GM12878 (cell line): ENCODE results near the gene ADAMTS1. TPM values are rescaled to one million over a fixed set of nuclear protein-coding genes. Genes with fewer than 3 reads are reported as not detected.

ENCODE experiments used
- ATAC-seq: fragments of 200-7000 bp; cut with Tn5 transposase; 3 replicates; pipeline ENCODE4 v1.9.1; 2020; ENCODE audit warnings: mild to moderate bottlenecking, moderate library complexity
- BruUV-seq: library from RNA; stranded (reverse); fragments of 400-500 nt; replicated peaks from 2 replicates; lab custom pipeline; 2021; lab: Mats Ljungman, UMichigan
- CTCF ChIA-PET: fragments of 300-600 bp; sonication (Branson Sonifier 250); formaldehyde crosslinking; extraction: SDS; loops from one replicate; lab custom pipeline; 2021; ENCODE audit warnings: inconsistent platforms; lab: Yijun Ruan, JAX
- POLR2A ChIA-PET: fragments of 350-600 bp; formaldehyde crosslinking; extraction: SDS; loops from one replicate; lab custom pipeline; 2021; ENCODE audit warnings: inconsistent platforms; lab: Charles Lee
- RAD21 ChIA-PET: fragments of 300-600 bp; sonication (Branson Sonifier 250); formaldehyde crosslinking; loops from one replicate; lab custom pipeline; 2023; ENCODE audit warnings: antibody characterized with exemption; ENCODE audit not compliant: unreplicated experiment; lab: Charles Lee
- SMC1A ChIA-PET: fragments of 300-600 bp; sonication (Branson Sonifier 250); formaldehyde crosslinking; loops from one replicate; lab custom pipeline; 2023; ENCODE audit not compliant: unreplicated experiment, uncharacterized antibody; lab: Charles Lee
- DNase-seq: peaks from one replicate; pipeline ENCODE4 v3.0.0-alpha.2; 2011; ENCODE audit warnings: low read depth, low spot score
- FAIRE-seq: peaks from 3 replicates; lab custom pipeline; 2011; peaks lifted over from hg19 to GRCh38; lab: Jason Lieb, UNC
- H2AFZ ChIP-seq: 2 replicates; pipeline ENCODE4 v1.6.0; 2011; ENCODE audit warnings: low read depth, low read length, control low read depth; ENCODE audit not compliant: control insufficient read depth
- H3K27ac ChIP-seq: 2 replicates; pipeline ENCODE4 v1.5.1; 2011; ENCODE audit warnings: control low read depth; ENCODE audit not compliant: control insufficient read depth, insufficient read depth
- H3K27me3 ChIP-seq, 2 experiments: replicated peaks in 1 of 2; 2 replicates each; pipeline versions ENCODE4 v1.6.0 to v1.6.1; 2011; ENCODE audit warnings: low read length in 1 of 2; ENCODE audit not compliant: control insufficient read depth in 2 of 2, insufficient read depth in 2 of 2
- H3K36me3 ChIP-seq, 2 experiments: 2 replicates each; pipeline ENCODE4 v1.5.1; 2011; ENCODE audit warnings: low read length in 1 of 2; ENCODE audit not compliant: control insufficient read depth in 2 of 2, insufficient read depth in 2 of 2
- H3K4me1 ChIP-seq: 2 replicates; pipeline ENCODE4 v1.6.1; 2011; ENCODE audit warnings: mild to moderate bottlenecking, low read length, moderate library complexity, mixed read lengths; ENCODE audit not compliant: control insufficient read depth, insufficient read depth
- H3K4me2 ChIP-seq: 2 replicates; pipeline ENCODE4 v1.6.0; 2011; ENCODE audit warnings: control low read depth; ENCODE audit not compliant: control insufficient read depth, insufficient read depth
- H3K4me3 ChIP-seq: fragments of 200-600 bp; sonication (generic); 2 replicates; pipeline ENCODE4 v1.5.1; 2016
- H3K79me2 ChIP-seq: 2 replicates; pipeline ENCODE4 v1.6.0; 2011; ENCODE audit warnings: low read length; ENCODE audit not compliant: control insufficient read depth, insufficient read depth
- H3K9ac ChIP-seq: 2 replicates; pipeline ENCODE4 v1.8.0; 2011; ENCODE audit warnings: low read length, control low read depth, mixed read lengths; ENCODE audit not compliant: control insufficient read depth, insufficient read depth
- H3K9me3 ChIP-seq: replicated peaks from 3 replicates; pipeline ENCODE4 v1.5.1; 2011; ENCODE audit warnings: mild to moderate bottlenecking, low read length; ENCODE audit not compliant: control insufficient read depth, insufficient read depth
- H4K20me1 ChIP-seq: 2 replicates; pipeline ENCODE4 v1.6.0; 2011; ENCODE audit not compliant: control insufficient read depth, insufficient read depth
- BCL11A ChIP-seq: IDR thresholded peaks from 2 replicates; pipeline ENCODE4 v1.6.1; 2011; ENCODE audit warnings: low read depth, low read length
- CBFB ChIP-seq: IDR thresholded peaks from 2 replicates; pipeline ENCODE4 v1.6.1; 2016; ENCODE audit warnings: antibody characterized with exemption, low read depth
- CHD1 ChIP-seq: IDR thresholded peaks from 2 replicates; pipeline ENCODE4 v1.6.1; 2012; ENCODE audit warnings: low read depth, low read length, improper control_type of control experiment
- HDAC2 ChIP-seq: fragments of 200-600 bp; sonication (generic); IDR thresholded peaks from 2 replicates; pipeline ENCODE4 v1.6.1; 2017
- JUND ChIP-seq: IDR thresholded peaks from 2 replicates; pipeline ENCODE4 v1.6.1; 2012; ENCODE audit warnings: low read depth, mild to moderate bottlenecking, low read length, improper control_type of control experiment, moderate library complexity
- RB1 ChIP-seq: fragments of 450-650 bp; formaldehyde crosslinking; IDR thresholded peaks from 2 replicates; pipeline ENCODE4 v1.6.1; 2017; ENCODE audit warnings: mild to moderate bottlenecking, borderline replicate concordance
- RFX5 ChIP-seq: IDR thresholded peaks from 2 replicates; pipeline ENCODE4 v1.6.1; 2011; ENCODE audit warnings: low read depth, low read length, improper control_type of control experiment
- SMARCA5 ChIP-seq: fragments of 450-650 bp; IDR thresholded peaks from 2 replicates; pipeline ENCODE4 v1.6.1; 2017; ENCODE audit warnings: mild to moderate bottlenecking
- TARDBP ChIP-seq: IDR thresholded peaks from 2 replicates; pipeline ENCODE4 v1.6.1; 2016; ENCODE audit warnings: borderline replicate concordance
- TBL1XR1 ChIP-seq: IDR thresholded peaks from 2 replicates; pipeline ENCODE4 v1.6.1; 2012; ENCODE audit warnings: low read depth, low read length, improper control_type of control experiment
- TCF12 ChIP-seq: IDR thresholded peaks from 2 replicates; pipeline ENCODE4 v1.6.1; 2011; ENCODE audit warnings: low read depth, mild to moderate bottlenecking, low read length
- TCF3 ChIP-seq: IDR thresholded peaks from 2 replicates; pipeline ENCODE4 v1.6.1; 2012; ENCODE audit warnings: low read depth, mild to moderate bottlenecking, low read length, borderline replicate concordance; ENCODE audit not compliant: insufficient read depth
- WGBS: methylation state at CpG from one replicate; pipeline ENCODE4 v1.1.6; 2016; ENCODE audit warnings: low lambda C conversion rate; ENCODE audit not compliant: insufficient replicate concordance, insufficient coverage; ENCODE audit errors: missing lambda C conversion rate; 5-methylcytosine and 5-hydroxymethylcytosine counted together
- in situ Hi-C: fragments of 300-500 bp; cut with MboI; formaldehyde crosslinking; loops from 9 replicates; pipeline ENCODE4 v1.14.3; 2018; ENCODE audit warnings: mixed read lengths
- intact Hi-C: fragments of 100-400 bp; cut with micrococcal nuclease; formaldehyde crosslinking; loops from one replicate; pipeline ENCODE4 v1.14.2; 2022; ENCODE audit not compliant: unreplicated experiment
- polyA plus RNA-seq, 11 experiments: library from polyadenylated mRNA; depleted of rRNA in 4 of 11; unstranded in 6 of 11; stranded (reverse) in 5 of 11; fragments of >200 nt; fragmentation: Nextera tagmentation in 4 of 11; fragmentation: Illumina TruSeq in 1 of 11; extraction: Ambion mirVana in 4 of 11; extraction: Trizol in 1 of 11; gene quantifications; 1 replicate in 1 of 11; 2 replicates in 10 of 11; pipeline versions ENCODE4 v1.2.1 to v1.2.3, GENCODE V29; 2011 to 2016; ENCODE audit warnings: inconsistent platforms in 2 of 11, missing spikeins in 2 of 11, low read depth in 1 of 11
- total RNA-seq, 4 experiments: library from RNA; depleted of rRNA in 3 of 4; stranded (reverse); fragments of >200 nt in 3 of 4; fragmentation: Illumina TruSeq in 1 of 4; extraction: Trizol in 1 of 4; gene quantifications; 2 replicates each; pipeline versions ENCODE4 v1.2.1 to v1.2.3, GENCODE V29; 2013 to 2021
- TF ChIP-seq, protein P1 (sequence below): IDR thresholded peaks from 2 replicates; pipeline ENCODE4 v1.6.1; 2011; ENCODE audit warnings: low read depth, mild to moderate bottlenecking, low read length, moderate library complexity, borderline replicate concordance; ENCODE audit errors: extremely low read depth
- TF ChIP-seq, protein P2 (sequence below): IDR thresholded peaks from 2 replicates; pipeline ENCODE4 v1.6.1; 2012; ENCODE audit warnings: low read depth, low read length, improper control_type of control experiment
- TF ChIP-seq, protein P3 (sequence below): fragments of 150-350 bp; IDR thresholded peaks from 2 replicates; pipeline ENCODE4 v1.6.1; 2014; ENCODE audit warnings: mild to moderate bottlenecking, low read depth, low read length

The ADAMTS1 gene
- total and polyA plus RNA-seq, 10 of the 15 experiments (the other 5 are each of a cell fraction or from before 2014, with no cell fraction given): 0.06 to 0.21 (median 0.08) TPM; not detected in 6

DNA sequence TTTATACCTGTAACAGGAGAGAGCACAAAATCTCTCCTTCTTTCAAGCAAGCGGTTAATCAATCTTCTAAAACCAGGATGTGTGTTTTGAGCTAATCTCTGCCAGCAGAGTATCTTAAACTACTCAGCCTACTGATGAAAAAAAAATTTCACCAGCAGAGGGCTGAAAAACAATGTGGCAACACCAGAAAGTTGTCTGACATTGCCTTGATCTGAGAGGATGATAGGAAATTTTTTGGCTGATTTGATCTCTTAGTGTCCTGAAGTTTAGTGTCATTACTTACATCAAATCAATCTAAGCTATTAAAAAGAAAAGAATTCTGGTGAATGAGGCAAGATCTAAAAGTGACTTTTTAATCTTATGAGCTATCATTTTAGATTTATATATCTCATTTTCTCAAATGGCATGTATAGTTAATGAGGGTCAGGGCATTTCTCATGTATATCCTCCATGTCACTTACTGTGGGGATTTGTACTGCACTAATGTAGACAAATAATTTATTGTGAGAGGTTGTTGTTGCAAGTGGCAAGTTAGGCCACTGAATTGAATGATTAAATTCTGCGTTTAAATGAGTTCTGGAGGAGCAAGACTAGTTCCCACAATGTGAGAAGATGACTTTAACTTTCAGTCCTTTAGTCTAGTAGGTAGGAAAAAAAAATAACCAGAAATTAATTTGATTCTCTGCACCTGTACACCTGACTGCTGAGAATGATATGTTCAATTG, 10.9 kb downstream of the ADAMTS1 start:
- DNase-seq (no peak), FAIRE-seq (no peak), ATAC-seq (no peak)
- RAD21 ChIA-PET: no interaction called here
- no peak for TF ChIP-seq TCF12
- TF ChIP-seq HDAC2: no peak
- no peak for TF ChIP-seq BCL11A
- TF ChIP-seq RFX5: no peak
- no peak for TF ChIP-seq TARDBP
- no peak for TF ChIP-seq CHD1
- no peak for TF ChIP-seq SMARCA5
- TF ChIP-seq, protein P1, sequence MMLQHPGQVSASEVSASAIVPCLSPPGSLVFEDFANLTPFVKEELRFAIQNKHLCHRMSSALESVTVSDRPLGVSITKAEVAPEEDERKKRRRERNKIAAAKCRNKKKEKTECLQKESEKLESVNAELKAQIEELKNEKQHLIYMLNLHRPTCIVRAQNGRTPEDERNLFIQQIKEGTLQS: no peak
- intact Hi-C loops (no loop called here), in situ Hi-C loops (no loop called here)
- Histone ChIP-seq H3K4me1 (no peaks in the 10 kb centered on the region), H3K9me3 (no peaks in the 10 kb centered on the region; the same call in 2 of the 3 replicates), H2AFZ (no peak overlapping the region), H3K4me2 (no peak overlapping the region), H3K27me3 (no peaks in the 10 kb centered on the region), H3K79me2 (no peaks in the 10 kb centered on the region), H4K20me1 (no peaks in the 10 kb centered on the region), H3K36me3 (no peaks in the 10 kb centered on the region), H3K4me3 (no peak overlapping the region), H3K9ac (no peak overlapping the region), H3K27ac (no peak overlapping the region)
- no TSS peak for BruUV-seq
- CTCF ChIA-PET: no interaction called here
- POLR2A ChIA-PET: no interaction called here
- WGBS: 41% methylated on average over 2 of the region's 2 CpGs
- SMC1A ChIA-PET: no interaction called here

DNA sequence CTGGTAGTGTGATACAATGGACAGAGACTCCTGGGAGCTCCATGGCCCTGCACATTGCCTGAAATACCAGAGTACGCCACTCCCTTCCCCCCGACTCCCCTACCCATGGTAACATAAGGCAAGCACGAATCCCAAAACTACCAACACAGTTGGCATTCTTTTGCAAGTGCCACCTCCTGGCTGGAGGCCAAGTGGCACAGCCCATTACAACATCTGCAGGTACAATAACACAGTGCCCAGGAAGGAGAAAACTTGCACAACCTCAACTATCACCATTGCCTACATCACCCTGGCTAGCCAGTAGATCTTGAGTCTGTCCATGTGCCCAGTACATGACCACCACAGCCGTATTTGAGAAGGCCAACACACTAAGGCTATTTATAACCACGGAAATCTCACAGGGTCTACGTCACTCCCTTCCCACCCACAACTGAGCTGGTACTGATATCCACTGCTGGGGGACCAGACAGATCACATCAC, 11.7 kb downstream of the ADAMTS1 start:
- CTCF ChIA-PET: no interaction called here
- no peak for TF ChIP-seq TCF3
- no peak for TF ChIP-seq TBL1XR1
- no peak for TF ChIP-seq RB1
- TF ChIP-seq, protein P2, sequence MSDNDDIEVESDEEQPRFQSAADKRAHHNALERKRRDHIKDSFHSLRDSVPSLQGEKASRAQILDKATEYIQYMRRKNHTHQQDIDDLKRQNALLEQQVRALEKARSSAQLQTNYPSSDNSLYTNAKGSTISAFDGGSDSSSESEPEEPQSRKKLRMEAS: no peak
- TF ChIP-seq, protein P3, sequence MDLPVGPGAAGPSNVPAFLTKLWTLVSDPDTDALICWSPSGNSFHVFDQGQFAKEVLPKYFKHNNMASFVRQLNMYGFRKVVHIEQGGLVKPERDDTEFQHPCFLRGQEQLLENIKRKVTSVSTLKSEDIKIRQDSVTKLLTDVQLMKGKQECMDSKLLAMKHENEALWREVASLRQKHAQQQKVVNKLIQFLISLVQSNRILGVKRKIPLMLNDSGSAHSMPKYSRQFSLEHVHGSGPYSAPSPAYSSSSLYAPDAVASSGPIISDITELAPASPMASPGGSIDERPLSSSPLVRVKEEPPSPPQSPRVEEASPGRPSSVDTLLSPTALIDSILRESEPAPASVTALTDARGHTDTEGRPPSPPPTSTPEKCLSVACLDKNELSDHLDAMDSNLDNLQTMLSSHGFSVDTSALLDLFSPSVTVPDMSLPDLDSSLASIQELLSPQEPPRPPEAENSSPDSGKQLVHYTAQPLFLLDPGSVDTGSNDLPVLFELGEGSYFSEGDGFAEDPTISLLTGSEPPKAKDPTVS: no peak
- no peak for TF ChIP-seq CBFB
- no peak for TF ChIP-seq JUND
- no peak for TF ChIP-seq CHD1

More for the DNA sequence above, 11.7 kb downstream of the ADAMTS1 start:
- no peaks in the 10 kb centered on the region for H4K20me1 ChIP-seq
- intact Hi-C loops (no loop called here), in situ Hi-C loops (no loop called here)
- DNase-seq (no peak), FAIRE-seq (no peak), ATAC-seq (no peak)
- H3K9me3 ChIP-seq: no peaks in the 10 kb centered on the region; the same call in 2 of the 3 replicates
- WGBS: 0% methylated on average over 6 of the region's 6 CpGs
- ChIA-PET SMC1A (no interaction called here), RAD21 (no interaction called here), POLR2A (no interaction called here)
- H3K79me2 ChIP-seq: no peaks in the 10 kb centered on the region
- no peak overlapping the region for H3K4me3 ChIP-seq
- no peak overlapping the region for H3K4me2 ChIP-seq
- no peaks in the 10 kb centered on the region for H3K4me1 ChIP-seq
- H3K36me3 ChIP-seq: no peaks in the 10 kb centered on the region
- H3K9ac ChIP-seq: no peak overlapping the region
- no peaks in the 10 kb centered on the region for H3K27me3 ChIP-seq
- H3K27ac ChIP-seq: no peak overlapping the region
- no peak overlapping the region for H2AFZ ChIP-seq
- BruUV-seq: no TSS peak
